Amniotic stem cell (primary cell): Measurements from ENCODE around the gene CEACAM1.
A peak's percentile ranks its signal among the peaks of the same experiment; 100 is the strongest.
"Not testable (repeated sequence)": the region's sequence is repeated elsewhere in the genome, so short reads cannot be mapped to it uniquely, and the experiment has no call there.

Experiments
- DNase-seq: peaks from one replicate; lab custom pipeline; 2025; lab: John Stamatoyannopoulos, UW

The CEACAM1 gene

DNA sequence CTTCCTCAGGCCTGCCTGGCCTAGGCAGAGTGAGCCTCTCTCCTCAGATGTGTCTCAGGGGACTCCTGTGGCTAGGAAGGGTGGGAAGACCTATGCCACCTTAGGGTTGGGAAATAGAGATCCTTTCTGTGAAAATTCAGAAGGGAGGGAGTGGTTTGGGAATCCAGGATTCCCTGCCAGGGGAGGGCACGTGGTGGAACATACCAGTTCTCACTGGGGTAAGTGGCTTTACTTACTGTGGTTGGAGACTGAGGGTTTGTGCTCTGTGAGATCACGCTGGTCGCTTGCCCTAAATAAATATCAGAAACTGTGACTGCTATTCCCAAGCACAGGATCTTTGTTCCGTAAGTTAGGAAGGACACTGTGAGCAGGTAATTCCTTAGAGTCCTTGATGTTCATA, 16.9 kb downstream of the CEACAM1 start:
- DNase-seq = no peak

DNA sequence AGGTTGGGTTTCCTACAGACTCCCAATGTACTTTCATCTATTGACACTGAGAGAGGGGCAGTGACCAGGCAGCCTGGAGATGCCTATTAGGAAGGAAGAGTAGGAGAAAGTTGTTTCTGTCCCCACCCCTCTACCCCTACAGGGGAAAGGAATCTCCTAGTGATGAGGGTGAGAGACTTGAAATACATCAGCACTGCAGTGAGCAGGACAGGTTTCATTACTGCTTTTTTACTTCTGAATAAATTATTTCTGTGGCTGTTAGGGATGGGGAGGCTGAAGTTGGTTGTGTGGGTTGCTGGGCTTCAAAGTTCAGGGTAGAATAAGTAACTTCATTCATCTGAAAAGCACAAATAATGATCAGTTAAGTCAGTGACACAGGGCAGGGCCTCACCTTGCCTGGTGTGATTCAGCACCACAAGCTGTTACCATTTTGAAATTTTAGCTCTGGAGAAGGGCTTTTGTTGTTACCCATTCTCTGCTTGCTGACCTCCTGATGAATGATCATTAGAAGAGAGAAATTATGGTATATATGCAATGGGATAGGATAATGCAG, 19.3 kb downstream of the CEACAM1 start:
- DNase-seq = no peak

- DNase-seq = no peak
These were observed 23.2 kb downstream of the CEACAM1 start for GRCh38 chr19:42505066-42505465.

GRCh38 chr19:42501733-42502132, 26.5 kb downstream of the CEACAM1 start:
- DNase-seq = no peak

GRCh38 chr19:42501243-42501642, 27.0 kb downstream of the CEACAM1 start:
- DNase-seq = not testable (repeated sequence)

DNA sequence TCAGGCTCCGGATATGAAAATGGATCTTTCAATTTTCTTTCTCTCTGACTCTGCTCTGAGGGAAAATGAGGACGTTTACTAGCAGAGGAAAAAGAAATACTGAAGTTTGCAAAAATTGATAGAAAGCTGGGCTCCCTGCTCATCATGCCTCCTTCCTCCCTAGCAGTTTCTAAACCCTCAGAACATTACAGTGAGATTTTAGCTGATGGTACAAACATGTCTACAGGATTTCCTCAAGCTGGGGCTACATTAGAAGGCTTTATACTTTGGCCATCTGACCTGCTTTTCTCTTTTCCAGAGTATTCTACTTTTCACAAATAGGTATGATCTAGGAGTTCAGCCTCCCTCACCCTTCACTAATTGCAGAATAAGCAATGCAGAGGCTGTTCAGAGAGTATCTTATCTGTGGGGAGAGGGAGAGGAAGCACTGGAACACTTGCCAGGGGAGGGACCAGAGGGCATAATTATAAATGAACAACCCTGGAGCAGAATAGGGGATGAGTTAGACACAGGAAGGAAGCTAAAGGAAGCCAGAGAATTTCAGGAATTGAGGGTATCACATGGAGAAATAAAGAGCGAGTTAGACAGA, 30.0 kb downstream of the CEACAM1 start:
- no peak for DNase-seq

DNA sequence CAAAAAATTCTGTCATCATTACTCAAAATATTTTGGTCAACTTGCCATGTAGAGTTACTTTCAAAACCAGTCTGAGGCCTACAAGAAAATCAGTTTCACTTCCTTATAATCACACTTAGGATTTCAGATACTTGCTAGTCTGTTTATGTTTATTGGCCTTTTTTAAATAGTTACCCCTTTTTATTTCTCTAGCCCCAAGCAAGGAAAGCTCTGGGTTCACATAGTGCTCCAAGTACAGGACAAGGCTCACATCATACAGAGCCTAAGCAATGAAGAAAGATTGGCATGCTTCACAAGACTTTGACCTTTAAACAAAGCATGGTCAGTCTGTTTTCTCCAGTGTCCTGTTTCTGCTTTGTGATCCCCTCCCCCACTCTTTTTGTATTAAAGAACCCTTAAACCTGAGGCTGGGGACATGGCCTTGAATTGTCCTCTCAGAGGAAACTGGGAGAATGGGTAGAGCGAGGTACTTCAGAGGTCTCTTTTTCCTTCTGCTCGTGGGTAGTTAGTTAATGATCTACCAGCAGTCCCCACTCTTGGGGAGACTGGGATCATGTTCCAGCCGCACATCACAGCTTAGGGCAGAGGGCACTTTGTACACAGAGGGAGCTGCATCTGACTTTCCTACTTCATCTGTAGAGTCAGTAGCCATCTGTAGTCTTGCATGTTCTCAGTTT, 30.7 kb downstream of the CEACAM1 start:
- DNase-seq = no peak

- no peak for DNase-seq
These were observed 31.7 kb downstream of the CEACAM1 start for GRCh38 chr19:42496460-42497133.

DNA sequence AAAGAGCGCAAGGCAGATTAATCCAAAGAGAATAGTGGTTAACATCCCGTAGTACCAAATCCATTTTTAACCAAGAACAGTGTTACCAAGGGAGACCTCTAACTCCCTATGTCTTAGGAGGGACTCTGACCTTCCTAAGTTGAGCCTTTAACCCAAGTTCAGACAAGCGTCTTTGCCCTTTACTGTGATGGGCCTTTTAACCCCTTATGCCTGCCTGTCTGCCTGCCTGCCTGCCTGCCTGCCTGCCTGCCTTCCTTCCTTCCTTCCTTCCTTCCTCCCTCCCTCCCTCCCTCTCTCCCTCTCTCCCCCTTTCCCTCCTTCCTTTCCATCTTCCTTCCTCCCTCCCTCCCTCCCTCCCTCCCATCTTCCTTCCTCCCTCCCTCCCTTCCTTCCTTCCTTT, 32.6 kb downstream of the CEACAM1 start:
- DNase-seq = no peak

DNA sequence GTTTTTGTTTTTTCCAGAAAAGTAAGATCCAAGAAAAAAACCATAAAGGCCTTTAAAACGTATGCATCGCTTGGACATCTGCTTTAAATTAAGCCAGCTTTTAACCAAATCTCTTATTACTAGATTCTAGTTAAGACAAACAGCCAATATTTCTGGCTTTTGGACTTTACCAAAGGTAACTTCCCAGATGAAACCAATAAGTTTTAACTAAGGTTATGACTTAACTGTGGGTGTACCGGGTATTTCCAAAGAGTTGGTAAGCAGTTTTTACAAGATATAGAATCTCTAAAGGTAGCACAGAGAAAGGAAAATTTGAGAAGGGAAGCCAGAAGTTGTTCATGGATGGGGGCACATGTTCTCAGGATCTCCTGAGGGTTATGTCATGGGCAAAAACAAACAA, 34.0 kb downstream of the CEACAM1 start:
- peak; percentile 22 for DNase-seq

GRCh38 chr19:42488783-42489521, 39.3 kb downstream of the CEACAM1 start:
- DNase-seq = no peak

DNA sequence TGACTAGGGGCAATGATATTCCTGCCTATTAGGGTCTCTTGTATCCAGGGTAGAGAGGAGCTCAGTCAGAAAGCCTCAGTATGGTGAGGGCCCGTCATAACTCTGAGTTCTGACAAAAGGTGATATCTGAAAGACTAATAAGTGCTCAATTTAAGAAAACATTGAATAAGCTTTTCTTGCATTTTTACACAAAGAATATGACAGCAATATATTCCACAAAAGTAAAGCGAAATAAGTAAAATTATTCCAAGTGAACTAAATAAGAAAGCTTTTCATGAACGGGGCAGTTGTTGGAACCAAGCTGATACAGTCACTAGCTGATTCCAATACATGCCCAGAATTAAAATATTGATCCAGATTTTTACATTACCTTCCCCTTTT, 40.5 kb downstream of the CEACAM1 start:
- DNase-seq = no peak

- DNase-seq = no peak
These were observed 41.1 kb downstream of the CEACAM1 start for GRCh38 chr19:42487032-42487797.

GRCh38 chr19:42485036-42485435, 43.2 kb downstream of the CEACAM1 start:
- DNase-seq = not testable (repeated sequence)

GRCh38 chr19:42480335-42481095, 47.8 kb downstream of the CEACAM1 start:
- peak; percentile 36 for DNase-seq

- DNase-seq = no peak
These were observed 48.5 kb downstream of the CEACAM1 start for GRCh38 chr19:42479736-42480135.

DNA sequence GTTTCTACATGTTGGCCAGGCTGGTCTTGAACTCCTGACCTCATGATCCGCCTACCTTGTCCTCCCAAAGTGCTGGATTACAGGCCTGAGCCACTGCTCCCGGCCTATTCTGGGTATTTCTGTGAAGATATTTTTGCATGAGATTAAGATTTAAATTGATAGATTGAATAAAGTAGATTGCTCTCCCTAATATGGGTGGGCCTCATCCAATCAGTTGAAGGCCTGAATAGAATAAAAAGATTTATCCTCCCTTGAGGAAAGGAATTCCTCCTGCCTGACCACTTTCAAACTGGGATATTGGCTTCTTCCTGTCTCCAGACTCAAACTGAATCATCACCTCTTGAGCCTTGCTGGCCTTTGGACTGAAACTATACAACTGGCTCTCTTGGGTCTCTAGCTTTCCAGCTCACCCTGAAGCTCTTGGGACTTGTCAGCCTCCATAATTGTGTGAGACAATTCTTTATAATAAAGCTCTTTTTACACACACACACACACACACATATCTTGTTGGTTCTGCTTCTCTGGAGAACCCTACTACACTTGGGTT, 49.4 kb downstream of the CEACAM1 start:
- DNase-seq = no peak

DNA sequence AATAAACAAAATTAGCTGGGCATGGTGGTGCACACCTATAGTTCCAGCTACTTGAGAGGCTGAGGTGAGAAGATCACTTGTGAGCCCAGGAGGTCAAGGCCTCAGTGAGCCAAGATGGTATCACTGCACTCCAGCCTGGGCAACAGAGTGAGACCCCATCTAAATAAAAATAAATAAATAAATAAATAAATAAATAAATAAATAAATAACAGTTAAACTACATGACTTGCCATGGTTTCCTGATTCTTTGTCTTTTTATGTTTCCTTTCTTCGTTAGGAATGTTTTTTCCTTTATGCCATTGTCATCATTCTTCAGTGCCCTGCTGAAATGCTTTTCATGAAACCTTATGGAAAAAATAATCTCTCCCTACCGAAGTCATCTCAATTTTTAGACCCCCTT, 50.3 kb downstream of the CEACAM1 start:
- DNase-seq = no peak

DNA sequence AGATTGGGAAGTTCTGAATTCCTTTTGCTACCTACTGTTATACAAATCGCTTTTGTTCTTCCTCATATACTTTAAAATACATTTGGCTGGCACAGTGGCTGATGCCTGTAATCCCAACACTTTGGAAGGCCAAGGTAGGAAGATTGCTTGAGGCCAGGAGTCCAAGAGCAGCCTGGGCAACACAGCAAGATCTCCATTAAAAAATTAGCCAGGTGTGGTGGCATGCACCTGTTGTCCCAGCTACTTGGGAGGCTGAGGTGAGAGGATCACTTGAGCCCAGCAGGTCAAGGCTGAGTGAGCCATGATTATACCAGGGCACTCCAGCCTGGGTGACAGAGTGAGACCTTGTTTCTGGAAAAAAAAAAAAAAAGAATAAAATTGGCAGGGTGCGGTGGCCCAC, 51.2 kb downstream of the CEACAM1 start:
- DNase-seq = no peak

DNA sequence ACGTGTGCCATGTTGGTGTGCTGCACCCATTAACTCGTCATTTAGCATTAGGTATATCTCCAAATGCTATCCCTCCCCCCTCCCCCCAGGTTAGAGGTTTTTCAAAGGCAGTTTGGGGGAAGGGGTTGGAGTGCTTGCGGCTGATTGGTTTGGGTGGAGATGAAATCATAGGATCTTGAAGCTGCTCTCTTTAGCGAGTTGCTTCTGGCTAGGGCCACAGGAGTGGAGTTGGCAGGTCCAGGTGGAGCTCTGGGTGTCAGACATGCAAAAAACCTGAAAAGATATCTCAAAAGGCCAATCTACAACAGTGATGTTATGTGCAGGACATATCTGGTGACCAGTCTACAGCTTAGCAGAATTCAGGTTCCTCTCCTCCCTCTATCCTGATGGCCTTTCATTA, 52.9 kb downstream of the CEACAM1 start:
- DNase-seq = no peak

DNA sequence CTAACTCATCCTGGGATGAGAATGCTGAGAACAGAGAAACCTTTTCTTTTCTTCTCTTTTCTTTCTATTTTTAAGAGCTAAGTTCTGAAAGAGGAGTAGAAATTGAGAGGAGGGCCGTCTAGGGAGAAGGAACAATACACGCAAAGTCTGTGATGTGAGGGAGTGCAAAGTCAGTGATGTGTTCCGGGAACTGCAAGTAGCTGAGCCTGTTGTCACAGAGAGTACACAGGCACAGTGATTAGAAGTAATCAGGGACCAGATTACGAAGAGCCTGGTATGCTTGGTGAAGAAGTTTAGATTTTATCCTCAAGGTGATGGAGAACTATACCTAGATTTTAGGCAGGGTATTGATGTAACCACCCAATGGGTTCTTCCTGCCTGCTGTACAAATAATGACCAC, 53.5 kb downstream of the CEACAM1 start:
- DNase-seq = no peak
